HG03196 (cell line): Measurements from ENCODE around the gene GALNT15.

Experiments used
- ATAC-seq: cut with Tn5 transposase; IDR thresholded peaks from one replicate; pipeline ENCODE4 v1.9.1; 2021; ENCODE audit not compliant: unreplicated experiment

GALNT15 gene

DNA sequence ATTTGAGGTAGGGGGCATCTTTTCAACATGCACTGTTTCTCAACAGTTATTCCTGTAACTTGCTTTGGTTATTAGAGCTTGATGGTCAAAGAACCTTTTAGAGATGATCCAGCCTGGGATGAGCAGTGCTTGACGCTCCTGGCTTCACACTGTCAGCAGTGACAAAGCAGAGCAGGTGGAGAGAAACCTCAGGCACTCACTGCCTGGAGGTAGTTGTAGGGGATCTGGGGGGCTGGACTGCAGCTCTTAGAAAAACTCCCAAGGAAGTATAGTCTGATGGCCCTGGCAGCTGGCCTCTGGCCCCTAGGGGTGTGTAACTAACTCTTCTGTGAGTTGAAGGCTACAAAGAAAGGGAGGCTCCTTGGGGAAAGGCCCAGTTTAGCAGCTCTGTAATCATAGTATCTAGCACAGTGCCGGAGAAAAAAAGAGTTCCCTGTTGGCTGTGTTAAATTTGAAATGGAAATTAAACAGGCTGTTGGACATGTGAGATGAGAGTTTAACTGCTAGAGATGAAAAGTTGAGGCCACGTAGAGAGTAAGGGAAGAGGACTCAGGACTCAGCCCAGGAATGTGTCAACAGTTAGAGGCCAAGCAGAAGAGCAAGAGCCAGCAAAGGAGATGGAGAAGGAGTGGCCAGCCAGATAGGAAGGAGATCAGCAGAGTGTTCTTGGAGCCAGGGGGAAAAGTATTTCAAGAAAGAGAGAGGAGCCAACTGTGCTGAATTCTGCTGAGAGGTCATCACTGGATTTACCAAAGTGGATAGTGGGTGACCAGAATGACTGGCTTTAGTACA, 104.7 kb downstream of the GALNT15 start:
- ATAC-seq, result no peak

DNA sequence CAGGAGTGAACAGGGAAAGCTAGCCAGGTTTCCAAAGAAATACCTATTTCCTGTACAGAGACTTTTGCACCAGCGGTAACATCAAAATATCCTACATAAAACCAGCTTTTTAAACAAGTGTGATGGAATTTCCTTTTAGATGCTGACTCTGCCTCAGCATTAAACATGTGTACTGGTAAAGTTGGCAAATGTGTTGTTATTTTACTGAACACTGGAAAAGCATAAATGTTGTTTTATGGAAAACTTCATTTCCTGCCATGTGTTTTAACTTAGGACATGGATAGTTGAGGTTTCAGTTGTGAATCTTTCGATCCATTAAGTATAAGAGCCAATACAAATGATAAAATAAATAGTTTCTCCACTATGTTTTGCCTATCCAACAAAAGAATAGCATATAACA, 106.2 kb downstream of the GALNT15 start:
- no peak for ATAC-seq
